Stimulated activated CD4-positive, alpha-beta T cell treated with anti-CD3 and anti-CD28 coated beads, Interleukin-15, amount 100 ng/mL, for 48 hours (primary cell): ENCODE measurements around the gene PES1.
"Not testable (repeated sequence)": the region's sequence is repeated elsewhere in the genome, so short reads cannot be mapped to it uniquely, and the experiment has no call there.

Experiments used
- DNase-seq, 2 donors: peaks; one replicate each; pipeline ENCODE4 v3.0.0-alpha.2; 2020; ENCODE audit warnings: low read depth in 2 of 2

Gene PES1

DNA sequence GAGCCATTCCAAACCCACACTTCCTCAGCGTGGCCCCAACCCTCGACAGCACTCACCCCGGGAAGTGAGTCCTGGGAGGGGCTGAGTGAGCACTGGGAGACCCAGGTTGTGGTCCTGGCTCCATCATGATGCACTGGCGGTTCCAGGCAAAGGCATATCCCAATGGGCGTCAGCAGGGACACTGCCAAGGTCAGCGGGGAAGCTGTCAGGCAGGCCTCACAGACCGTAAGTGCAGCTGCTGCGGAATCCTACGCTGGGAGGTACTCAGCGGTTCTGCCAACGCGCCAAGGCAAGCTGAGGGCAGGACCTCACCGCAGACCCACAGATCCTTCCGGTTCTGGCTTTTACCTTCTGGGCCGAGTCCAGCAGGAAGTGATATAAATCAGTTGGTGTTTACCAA, 15.9 kb downstream of the PES1 start:
- no peak for DNase-seq

DNA sequence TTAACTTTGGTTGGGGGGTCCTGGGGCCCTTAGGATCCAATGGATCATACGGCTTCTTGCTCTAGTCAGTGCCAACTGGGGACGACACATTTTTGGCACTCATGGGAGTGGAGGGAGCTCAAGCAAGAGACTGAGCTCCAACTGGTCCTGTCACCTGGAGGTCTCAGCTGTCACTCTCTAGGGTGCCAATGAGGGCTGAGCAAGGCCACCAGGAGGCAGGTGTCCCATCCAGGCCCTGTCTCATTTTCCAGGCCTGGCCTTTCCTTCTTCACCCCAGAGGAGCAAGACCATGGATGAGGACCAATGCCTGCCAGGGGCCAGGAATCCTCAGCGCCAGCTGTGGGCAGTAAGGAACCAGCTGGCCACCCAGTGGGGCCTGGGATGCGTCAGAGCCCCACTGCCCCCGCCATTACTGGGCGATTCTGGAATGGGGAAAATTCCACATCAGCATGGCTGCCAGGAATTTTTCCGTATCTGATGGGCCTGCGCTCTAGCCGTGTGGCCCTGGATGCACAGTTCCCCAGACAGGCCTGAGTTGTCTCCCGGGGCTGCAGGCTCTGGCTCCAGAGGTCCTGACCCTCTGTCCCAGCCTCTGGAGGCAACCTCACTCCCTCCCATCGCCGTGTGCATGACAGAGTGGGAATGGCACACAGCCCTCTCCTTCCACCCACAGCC, 16.6 kb downstream of the PES1 start:
- no peak for DNase-seq

GRCh38 chr22:30574095-30574981, 17.4 kb downstream of the PES1 start, which contains the start of gene GAL3ST1:
Gene GAL3ST1, minus strand, starts transcription at chr22:30574665. Its CDS starts 17,273 bp downstream, at chr22:30557392.
- DNase-seq: no peak

DNA sequence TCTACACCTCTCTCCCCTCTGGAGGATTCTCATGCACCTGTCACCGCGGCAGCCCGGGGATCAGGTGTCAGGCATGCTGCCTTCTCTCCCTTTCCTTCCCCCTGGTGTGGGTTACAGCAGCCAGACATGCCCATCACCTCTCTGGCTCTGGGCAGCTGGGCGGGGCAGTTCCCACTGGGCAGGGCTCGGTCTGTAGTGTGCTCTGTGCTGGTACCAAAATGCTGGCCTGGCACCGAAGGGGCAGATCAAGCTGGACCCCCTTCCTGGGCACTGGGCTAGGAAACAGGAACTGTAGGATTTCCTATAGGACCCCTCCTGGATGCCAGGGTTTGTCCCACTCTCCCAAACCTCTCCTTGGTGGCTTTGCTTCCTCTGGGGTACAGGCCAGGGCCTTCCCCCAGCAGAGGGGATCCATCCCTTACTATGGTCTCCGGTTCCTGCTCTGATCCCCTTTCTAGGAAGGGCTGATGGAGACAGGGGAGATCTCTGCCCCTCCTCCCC, 18.1 kb downstream of the PES1 start:
- no peak for DNase-seq

- no peak for DNase-seq
Measured at GRCh38 chr22:30572840-30573593, 18.7 kb downstream of the PES1 start.

GRCh38 chr22:30572210-30572609, 19.5 kb downstream of the PES1 start:
- DNase-seq: no peak

DNA sequence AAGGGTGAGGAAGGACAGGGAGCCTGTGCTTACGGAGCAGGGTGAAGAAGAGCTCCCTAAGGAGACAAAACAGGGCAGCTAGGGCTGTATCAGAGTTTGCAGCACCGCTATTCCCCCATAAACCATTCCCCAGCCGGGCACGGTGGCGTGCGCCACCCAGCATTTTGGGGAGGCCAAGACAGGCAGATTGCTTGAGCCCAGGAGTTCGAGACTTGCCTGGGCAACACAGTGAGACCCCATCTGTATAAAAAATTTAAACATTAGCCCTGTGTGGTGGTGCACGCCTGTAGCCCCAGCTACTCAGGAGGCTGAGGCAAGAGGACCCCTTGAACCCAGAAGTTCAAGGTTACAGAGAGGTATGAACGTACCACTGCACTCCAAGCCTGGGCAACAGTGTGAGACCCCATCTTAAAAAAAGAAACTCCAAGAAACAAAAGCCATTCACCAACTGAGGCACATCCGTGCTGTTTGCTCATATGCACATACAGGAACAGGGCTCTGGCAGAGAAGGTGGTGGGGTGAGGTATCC, 22.0 kb downstream of the PES1 start:
- no peak for DNase-seq

GRCh38 chr22:30568137-30568805, 23.4 kb downstream of the PES1 start:
- no peak for DNase-seq

DNA sequence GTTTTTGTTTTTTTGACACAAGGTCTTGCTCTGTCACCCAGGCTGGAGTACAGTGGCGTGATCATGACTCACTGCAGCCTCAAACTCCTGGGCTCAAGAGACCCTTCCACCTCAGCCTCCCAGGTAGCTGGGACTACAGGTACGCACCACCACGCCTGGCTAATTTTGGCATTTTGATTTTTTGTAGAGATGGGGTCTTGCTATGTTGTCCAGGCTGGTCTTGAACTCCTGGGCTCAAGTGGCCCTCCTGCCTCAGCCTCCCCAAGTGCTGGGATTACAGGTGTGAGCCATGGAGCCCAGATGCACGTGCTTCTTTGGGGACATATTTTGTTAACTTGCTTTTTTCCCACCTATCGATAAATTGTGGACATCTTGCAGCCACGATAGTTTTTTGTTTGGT, 24.4 kb downstream of the PES1 start:
- DNase-seq: not testable (repeated sequence)

- DNase-seq: no peak
Measured at GRCh38 chr22:30566125-30566524, 25.6 kb downstream of the PES1 start.

GRCh38 chr22:30565341-30565740, 26.4 kb downstream of the PES1 start:
- no peak for DNase-seq

DNA sequence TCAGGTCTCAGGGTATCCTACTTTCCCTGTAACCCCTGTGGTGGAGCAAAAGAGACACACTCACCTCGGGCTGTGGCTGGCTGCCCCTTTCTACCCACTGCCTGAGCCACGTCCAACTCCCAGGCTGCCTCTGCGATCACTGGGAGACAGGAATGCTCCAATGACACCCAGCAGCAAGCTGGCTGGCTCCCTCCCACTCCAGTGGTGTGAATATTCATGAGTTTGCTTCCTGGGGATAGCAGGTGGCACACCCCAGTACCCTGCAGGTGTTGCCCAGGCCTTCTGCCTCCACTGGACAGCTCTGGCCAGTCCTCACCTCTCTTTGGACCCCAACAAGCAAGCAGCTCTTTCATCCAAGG, 27.0 kb downstream of the PES1 start:
- no peak for DNase-seq

DNA sequence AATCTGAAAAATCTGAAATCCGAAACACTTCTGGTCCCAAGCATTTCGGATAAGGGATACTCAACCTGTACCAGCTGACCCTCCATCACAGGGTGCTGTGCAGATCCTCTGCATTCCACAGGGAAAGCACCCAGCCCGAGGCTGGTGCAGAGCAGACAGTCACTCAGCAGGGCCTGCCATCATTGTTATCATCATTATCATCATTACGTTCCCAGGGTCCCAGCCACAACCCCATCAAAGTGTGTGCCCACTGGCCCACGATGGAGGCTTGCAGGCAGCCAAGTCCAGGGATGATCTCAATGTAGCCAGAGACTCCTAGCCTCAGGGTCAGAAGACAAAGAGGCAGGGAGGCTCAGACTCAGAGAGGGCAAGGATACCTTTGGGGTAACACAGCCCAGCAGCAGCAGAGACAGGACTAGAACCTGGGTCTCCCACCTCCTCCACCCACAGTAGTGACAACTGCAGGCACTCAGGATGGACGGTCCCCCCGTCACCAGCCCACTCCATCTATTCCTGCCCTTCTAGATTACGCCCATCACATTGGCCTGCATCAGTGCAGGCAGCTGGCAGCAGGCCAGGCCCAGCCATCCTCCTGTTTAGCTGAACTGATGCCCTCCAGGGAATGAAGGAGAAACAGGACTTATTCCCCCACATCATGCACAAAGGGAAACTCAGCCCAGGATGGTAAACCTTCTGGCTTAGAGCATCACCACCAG, 27.5 kb downstream of the PES1 start:
- no peak for DNase-seq

- no peak for DNase-seq
Measured at GRCh38 chr22:30562366-30562765, 29.3 kb downstream of the PES1 start.

DNA sequence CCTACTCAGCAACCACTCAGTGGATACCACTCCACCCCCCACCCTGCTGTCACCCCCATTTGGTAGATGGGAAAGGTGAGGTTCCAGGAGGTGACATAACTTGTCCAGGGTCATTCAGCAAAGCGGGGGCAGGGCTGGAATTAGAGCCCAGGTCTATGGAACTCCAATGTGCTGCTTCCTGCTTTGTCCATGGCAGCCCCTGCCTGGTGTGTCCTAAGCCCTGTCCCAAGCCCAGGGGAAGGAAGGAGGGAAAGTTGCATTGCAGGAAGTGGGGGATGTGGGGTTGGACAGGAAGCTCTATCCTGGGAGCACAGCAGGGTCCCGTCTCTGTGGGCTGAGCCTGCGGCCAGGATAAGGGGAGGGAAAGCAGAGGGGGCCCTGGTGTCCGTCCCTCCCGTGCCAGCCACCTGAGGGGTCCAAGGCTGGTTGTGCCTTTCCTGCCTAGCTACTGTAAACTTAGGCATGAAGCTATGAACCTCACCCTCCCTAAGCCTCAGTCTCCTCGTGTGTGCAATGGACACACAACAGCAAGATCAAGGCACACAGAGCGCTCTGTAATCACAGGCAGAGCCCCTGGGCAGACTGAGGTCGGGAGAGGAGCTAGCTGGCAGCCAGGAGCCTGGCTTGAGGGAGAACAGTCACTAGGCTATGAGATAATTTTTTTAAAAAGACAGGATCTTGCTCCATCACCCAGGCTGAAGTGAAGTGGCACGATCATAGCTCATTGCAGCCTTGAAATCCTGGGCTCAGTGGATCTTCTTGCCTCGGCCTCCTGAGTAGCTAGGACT, 30.1 kb downstream of the PES1 start:
- DNase-seq: no peak

GRCh38 chr22:30560643-30561202, 31.0 kb downstream of the PES1 start:
- peak; percentile 10 to 17 for DNase-seq

GRCh38 chr22:30559889-30560288, 31.8 kb downstream of the PES1 start:
- no peak for DNase-seq

DNA sequence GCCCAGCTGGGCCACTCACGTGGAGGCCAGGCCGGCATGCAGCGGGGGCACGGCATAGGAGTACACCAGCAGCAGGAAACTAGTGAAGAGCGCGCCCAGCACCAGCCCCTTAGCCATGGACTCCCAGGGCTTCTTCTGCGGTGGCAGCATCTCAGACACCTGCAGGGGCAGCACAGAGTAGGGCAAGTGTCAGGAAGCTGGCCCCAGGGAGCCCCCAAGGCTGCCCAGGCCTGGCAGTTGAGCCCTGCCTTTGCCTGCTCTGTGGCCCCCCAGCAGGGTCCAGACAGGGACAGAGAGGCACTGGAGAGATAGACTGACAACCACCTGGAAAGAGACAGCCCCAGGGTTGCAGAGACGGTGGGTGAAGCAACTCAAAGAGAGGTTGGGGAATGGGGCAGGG, 34.5 kb downstream of the PES1 start:
- no peak for DNase-seq

DNA sequence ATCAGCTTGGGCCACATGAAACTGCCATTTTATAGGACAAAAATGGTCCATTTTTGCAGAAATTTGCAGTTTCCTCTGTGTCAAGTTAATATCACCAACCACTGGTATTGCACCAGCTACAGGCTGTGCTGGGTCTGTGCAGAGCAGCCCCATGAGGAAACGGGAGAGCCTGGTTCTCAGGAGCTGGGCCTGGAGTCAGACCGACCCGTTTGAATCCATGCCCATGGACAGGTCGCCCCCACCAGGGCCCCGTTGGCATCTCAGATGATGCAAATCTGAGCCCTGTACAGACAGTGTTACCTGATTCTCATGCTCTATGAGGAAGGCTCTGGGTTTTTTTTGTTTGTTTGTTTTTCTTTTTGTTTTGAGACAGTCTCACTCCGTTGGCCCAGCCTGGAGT, 35.3 kb downstream of the PES1 start:
- no peak for DNase-seq
